ENCODE data around the gene ZMYND8. TPM values are rescaled to one million over a fixed set of nuclear protein-coding genes. Genes with fewer than 3 reads are reported as not detected.
"Not testable (repeated sequence)": the region's sequence is repeated elsewhere in the genome, so short reads cannot be mapped to it uniquely, and the experiment has no call there.

The ZMYND8 gene
- polyA plus RNA-seq, 6 donors from 2014 or later = 2.7 to 22.7 (median 12.1) TPM

DNA sequence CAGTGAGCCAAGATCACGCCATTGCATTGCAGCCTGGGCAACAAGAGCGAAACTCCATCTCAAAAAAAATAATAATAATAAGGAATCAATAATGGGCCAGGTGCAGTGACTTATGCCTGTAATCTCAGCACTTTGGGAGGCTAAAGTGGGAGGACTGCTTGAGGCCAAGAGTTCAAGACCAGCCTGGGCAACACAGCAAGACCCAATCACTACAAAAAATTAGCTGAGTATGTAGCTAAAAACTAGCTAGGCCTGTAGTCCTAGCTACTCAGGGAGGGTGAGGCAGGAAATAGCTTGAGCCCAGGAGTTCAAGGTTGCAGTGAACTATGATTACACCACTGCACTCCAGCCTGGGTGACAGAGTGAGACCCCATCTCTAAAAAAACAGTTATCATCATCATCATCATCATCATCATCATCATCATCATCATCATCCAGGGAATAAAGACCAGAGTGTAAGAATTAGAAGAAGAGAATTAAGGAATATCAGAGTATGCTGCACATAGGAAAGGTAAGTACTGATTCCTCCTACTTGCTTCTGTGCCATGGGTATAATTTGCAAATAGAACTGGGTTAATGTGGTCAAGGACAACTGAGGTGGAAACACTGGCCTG is 95.2 kb downstream of the ZMYND8 start:
- Mint-ChIP-seq H3K27ac (peak overlapping the region in 5 of 6 donors; percentile 70 to 95 (median 86)), H3K4me3 (peak overlapping the region; percentile 13 to 89 (median 51)), H3K36me3 (peaks cover 5 to 17% of the 10 kb centered on the region in 2 donors), H3K4me1 (peaks cover 62 to 82% (median 76%) of the 10 kb centered on the region in 3 donors)
- H3K9me3 Mint-ChIP-seq; ATAC-seq (ENCODE audit: low read depth in 2 of 2); H3K27me3 Mint-ChIP-seq; DNase-seq: not testable (repeated sequence)

DNA sequence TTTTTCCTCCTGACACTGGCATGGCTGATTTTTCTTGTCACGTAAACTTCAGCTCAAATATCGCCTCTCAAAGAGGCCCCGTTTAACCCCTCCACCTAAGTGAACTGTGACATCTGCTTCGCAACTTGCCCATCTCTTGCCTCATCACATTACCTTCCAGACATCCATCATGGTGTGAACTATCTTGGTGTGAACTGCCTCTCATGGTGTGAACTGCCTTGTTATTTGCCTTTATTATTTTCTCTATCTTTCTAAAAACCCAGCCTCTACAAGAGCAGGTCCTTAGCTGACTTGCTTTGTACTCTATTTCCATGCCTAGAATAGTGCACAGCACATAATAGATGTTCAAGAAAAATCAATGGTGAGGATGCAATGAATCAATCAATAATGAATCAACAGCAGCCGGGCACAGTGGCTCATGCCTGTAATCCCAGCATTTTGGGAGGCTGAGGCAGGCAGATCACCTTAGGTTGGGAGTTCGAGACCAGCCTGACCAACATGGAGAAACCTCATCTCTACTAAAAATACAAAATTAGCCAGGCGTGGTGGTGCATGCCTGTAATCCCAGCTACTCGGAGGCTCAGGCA is 95.9 kb downstream of the ZMYND8 start:
- H3K4me1 Mint-ChIP-seq = peaks cover 59 to 77% (median 70%) of the 10 kb centered on the region in 3 donors
- H3K27me3 Mint-ChIP-seq; DNase-seq; H3K9me3 Mint-ChIP-seq; ATAC-seq (ENCODE audit: low read depth in 2 of 2): not testable (repeated sequence)
- H3K36me3 Mint-ChIP-seq = peaks cover 5 to 16% of the 10 kb centered on the region in 2 donors
- H3K4me3 Mint-ChIP-seq = peak overlapping the region in 5 of 8 donors; percentile 16 to 74 (median 47)
- H3K27ac Mint-ChIP-seq = peak overlapping the region; percentile 14 to 95 (median 85)

DNA sequence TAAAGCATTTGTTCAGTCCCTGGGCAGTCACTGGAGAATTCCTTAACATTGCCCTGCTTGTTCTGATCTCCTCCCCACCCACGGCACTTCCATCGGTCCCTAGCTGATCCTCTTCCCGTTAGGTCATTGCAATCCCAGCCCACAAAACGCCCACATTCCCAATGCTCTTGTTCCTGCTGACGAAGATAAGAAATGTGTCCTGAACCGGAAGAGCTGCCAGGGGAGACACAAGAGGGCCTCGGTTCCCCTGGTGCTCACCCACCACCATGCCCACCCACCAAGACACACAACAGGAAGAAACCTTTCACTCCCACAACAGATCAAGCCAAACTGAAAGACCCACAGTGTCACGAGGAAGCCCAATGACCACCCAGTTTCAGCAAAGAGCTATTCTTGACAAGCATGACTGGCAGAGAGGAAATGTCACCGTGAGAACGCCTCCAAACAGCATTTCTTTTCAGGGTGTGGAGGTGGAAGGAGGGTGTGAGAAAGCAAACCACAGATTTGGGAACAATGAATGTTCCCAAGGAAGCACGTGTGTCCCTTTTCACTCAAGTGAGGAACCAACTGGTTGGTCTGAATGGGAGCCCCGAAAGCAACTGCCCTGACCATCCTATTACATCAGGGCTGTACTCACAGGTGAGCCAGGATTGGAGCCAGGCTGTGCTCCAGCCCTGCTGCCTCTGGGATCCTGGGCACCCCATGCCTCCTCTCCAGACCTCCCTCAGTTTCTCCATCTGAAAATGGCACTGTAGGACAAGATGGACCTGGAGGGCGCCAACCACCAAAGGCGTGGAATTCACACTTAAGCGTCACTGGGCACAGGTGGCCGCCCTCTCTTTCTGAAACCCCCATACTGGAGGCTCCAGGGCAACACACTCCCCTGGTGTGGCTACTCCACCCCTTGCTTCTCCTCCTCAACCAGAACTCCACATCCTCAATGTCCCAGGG is 97.5 kb downstream of the ZMYND8 start:
- Mint-ChIP-seq H3K36me3 (peaks cover 5 to 16% of the 10 kb centered on the region in 2 donors), H3K4me1 (peaks cover 63 to 70% (median 70%) of the 10 kb centered on the region in 3 donors), H3K27me3 (no peaks in the 10 kb centered on the region), H3K9me3 (no peaks in the 10 kb centered on the region), H3K27ac (peak overlapping the region; percentile 93 to 97 (median 96)), H3K4me3 (peak overlapping the region; percentile 34 to 85 (median 75))
- DNase-seq = peak; percentile 53
- ATAC-seq (ENCODE audit: low read depth in 2 of 2) = peak; percentile 63 to 65

DNA sequence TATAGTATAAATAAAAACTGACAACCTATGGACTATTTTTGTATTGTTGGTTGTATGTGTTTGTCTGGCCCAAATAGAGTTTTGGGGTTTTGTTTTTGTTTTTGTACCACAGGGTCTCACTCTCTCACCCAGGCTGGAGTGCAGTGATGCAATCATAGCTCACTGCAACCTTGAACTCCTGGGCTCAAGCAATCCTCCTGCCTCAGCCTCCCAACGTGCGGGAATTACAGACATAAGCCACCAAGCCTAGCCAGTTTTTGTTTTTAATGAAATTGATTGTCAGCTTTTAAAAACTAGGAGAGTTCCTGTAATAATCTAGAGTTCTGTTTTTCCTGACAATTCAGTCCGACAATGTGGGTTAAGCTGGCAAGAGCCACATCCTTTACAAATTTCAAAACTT is 98.7 kb downstream of the ZMYND8 start:
- no peak for DNase-seq
- H3K4me3 Mint-ChIP-seq = peak overlapping the region in 3 of 8 donors; percentile 48 to 85 (median 74)
- peaks cover 57 to 62% (median 57%) of the 10 kb centered on the region in 3 donors for H3K4me1 Mint-ChIP-seq
- H3K27ac Mint-ChIP-seq = peak overlapping the region in 5 of 6 donors; percentile 60 to 95 (median 78)
- H3K9me3 Mint-ChIP-seq = no peaks in the 10 kb centered on the region
- ATAC-seq (ENCODE audit: low read depth in 2 of 2) = no peak
- H3K27me3 Mint-ChIP-seq = no peaks in the 10 kb centered on the region
- peaks cover 11 to 16% of the 10 kb centered on the region in 2 donors for H3K36me3 Mint-ChIP-seq

DNA sequence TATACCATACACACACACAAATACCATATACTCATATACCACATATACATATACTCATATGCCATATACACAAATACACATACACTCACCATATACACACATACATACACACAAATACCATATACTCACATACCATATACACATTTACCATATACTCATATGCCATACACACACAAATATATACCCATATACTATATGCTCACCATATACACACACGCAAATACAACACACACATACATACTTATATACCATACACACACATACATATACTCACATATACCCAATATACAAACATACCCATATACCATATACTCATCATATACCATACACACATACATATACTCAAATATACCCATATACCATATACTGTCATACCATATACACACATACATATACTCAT is 99.2 kb downstream of the ZMYND8 start:
- H3K27ac Mint-ChIP-seq = peak overlapping the region; percentile 7 to 95 (median 61)
- H3K36me3 Mint-ChIP-seq = peaks cover 11 to 16% of the 10 kb centered on the region in 2 donors
- DNase-seq (no peak), ATAC-seq (ENCODE audit: low read depth in 2 of 2) (no peak)
- no peak overlapping the region for H3K4me3 Mint-ChIP-seq
- no peaks in the 10 kb centered on the region for H3K27me3 Mint-ChIP-seq
- no peaks in the 10 kb centered on the region for H3K9me3 Mint-ChIP-seq
- peaks cover 52 to 57% (median 52%) of the 10 kb centered on the region in 3 donors for H3K4me1 Mint-ChIP-seq

DNA sequence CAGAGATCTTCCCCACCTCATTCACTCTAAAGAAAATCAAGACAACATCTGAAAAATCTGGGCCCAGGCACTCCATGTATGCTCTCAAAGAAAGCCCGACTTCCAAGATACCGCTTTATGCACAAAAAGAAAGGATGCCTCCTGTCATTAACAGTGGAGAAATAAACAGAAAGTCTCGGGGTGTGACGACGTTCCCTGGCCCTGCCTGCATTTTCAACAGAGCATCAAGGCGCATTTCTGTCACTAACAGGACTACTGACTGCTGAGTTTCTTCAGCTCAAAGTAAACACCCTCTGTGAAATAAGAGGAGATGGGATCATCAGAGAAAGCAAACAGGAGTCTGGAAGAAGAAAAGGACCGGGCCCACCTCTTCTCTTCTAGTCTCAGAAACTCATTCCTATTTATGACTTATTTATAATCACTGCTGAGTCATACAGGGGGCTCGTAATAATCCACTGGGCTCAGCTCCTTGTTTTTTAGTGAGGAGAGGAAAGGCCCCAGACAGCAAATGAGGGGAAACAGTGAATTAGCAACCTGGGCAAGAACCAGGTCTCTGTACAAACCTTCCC is 99.7 kb downstream of the ZMYND8 start:
- H3K4me3 Mint-ChIP-seq = no peak overlapping the region
- H3K27ac Mint-ChIP-seq = peak overlapping the region in 4 of 6 donors; percentile 49 to 95 (median 71)
- H3K4me1 Mint-ChIP-seq = peaks cover 47 to 52% (median 47%) of the 10 kb centered on the region in 3 donors
- peaks cover 11 to 16% of the 10 kb centered on the region in 2 donors for H3K36me3 Mint-ChIP-seq
- no peaks in the 10 kb centered on the region for H3K27me3 Mint-ChIP-seq
- no peaks in the 10 kb centered on the region for H3K9me3 Mint-ChIP-seq
- ATAC-seq (ENCODE audit: low read depth in 2 of 2) (no peak), DNase-seq (no peak)

DNA sequence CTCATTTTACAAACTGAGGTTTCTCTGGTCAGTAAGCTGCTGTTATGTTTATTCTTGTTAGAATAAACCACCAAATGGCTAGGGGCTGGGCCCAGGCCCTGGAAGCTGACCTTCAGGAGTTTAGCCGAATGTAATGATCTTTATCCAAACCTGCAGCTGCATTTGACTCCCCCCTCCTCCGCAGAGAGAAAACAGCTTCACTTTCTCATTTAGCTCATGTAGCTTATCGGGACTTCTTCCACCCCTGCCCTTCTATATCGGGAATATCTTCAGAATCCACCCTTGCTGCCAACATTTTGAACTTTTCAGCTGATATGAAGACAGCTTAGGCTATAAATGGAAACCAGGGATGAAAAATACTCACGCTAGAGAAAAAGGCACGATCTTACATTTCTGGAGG is 102.6 kb downstream of the ZMYND8 start:
- peaks cover 18 to 25% (median 23%) of the 10 kb centered on the region in 3 donors for H3K4me1 Mint-ChIP-seq
- H3K4me3 Mint-ChIP-seq = no peak overlapping the region
- H3K27ac Mint-ChIP-seq = peak overlapping the region in 2 of 6 donors; percentile 7 to 23
- H3K27me3 Mint-ChIP-seq = no peaks in the 10 kb centered on the region
- peaks cover 13 to 15% of the 10 kb centered on the region in 2 donors for H3K36me3 Mint-ChIP-seq
- no peaks in the 10 kb centered on the region for H3K9me3 Mint-ChIP-seq
- no peak for DNase-seq
- ATAC-seq (ENCODE audit: low read depth in 2 of 2) = no peak

DNA sequence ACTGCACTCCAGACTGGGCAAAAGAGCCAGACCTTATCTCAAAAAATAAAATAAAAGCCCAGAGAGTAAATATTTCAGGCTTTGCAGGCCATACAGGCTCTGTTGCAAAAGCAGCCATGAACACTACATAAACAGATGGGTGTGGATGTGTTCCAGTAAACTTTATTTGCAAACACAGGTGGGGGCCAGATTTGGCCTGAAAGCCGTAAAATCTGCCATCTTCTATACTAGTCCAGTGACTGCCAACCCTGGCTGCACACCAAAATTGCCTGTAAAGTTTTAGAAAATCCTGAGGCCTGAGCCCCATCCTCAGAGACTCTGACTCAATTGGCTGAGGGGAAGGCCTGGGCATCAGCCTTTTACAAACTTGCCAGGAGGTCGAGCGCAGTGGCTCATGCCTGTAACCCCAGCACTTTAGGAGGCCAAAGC is 103.6 kb downstream of the ZMYND8 start:
- ATAC-seq (ENCODE audit: low read depth in 2 of 2) (no peak), DNase-seq (no peak)
- Mint-ChIP-seq H3K9me3 (no peaks in the 10 kb centered on the region), H3K36me3 (peaks cover 17 to 21% of the 10 kb centered on the region in 2 donors), H3K4me1 (peaks cover 9 to 16% (median 16%) of the 10 kb centered on the region in 3 donors), H3K27ac (peak overlapping the region in 2 of 6 donors; percentile 23 to 26), H3K4me3 (no peak overlapping the region), H3K27me3 (no peaks in the 10 kb centered on the region)

DNA sequence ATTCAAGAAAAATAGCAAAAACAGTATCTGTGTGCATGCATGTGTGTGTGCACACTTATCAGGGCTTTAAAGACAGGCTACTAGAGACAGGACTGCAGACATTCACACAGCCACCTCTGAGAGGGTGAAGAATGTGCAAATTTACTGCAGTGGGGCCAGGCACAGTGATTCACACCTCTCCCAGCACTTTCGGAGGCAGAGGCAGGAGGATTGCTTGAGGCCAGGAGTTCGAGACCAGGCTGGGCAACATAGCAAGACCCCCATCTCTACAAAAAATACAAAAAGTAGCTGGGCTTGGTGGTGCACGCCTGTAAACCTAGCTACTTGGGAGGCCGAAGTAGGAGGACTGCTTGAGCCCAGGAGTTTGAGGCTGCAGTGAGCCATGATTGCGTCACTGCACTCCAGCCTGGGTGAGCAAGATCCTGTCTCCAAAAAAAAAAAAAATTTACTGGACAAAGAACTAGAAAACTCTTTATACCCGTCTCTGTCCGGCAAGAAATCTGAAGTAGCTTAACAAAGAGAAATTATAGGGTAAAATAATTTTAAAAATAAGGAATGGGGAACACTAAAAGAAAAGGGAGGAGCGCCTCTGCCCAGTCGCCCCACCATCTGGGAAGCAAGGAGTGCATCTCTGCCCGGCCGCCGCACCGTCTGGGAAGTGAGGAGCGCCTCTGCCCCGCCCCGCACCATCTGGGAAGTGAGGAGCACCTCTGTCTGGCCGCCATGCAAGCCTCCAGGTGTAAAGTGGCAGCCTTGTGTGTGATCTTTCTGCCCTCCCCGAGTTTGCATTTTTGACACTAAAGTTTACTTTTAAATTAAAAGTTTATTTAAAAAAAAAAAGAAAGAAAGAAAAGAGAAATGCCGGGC is 105.1 kb downstream of the ZMYND8 start:
- Mint-ChIP-seq H3K4me3 (no peak overlapping the region), H3K9me3 (no peaks in the 10 kb centered on the region), H3K27ac (no peak overlapping the region), H3K36me3 (peaks cover 19 to 22% of the 10 kb centered on the region in 2 donors), H3K4me1 (peaks cover 6 to 10% (median 8%) of the 10 kb centered on the region in 3 donors), H3K27me3 (no peaks in the 10 kb centered on the region)
- DNase-seq = no peak
- no peak for ATAC-seq (ENCODE audit: low read depth in 2 of 2)

DNA sequence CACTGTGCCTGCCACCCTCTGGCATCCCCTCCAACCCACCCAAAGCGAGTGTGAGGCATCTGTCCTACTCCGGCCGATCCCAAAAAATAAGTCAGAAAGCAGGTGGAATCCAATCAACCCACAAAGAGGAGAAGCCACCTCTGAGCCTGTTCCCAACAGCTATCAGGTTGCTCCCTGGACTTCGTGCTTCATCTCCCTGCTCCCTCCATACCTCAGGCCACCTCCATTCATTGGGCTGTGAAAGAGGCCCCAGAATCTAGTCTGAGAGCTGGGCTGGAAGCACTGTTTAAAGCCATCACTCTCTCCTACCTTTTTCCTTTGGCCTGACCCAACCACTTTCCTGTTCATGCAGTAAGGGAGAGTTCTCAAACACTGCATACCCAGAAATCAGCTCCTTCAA is 106.1 kb downstream of the ZMYND8 start:
- H3K4me3 Mint-ChIP-seq = no peak overlapping the region
- ATAC-seq (ENCODE audit: low read depth in 2 of 2) = no peak
- DNase-seq = no peak
- no peaks in the 10 kb centered on the region for H3K27me3 Mint-ChIP-seq
- H3K4me1 Mint-ChIP-seq = peaks cover 6 to 10% (median 10%) of the 10 kb centered on the region in 3 donors
- H3K36me3 Mint-ChIP-seq = peaks cover 27 to 28% of the 10 kb centered on the region in 2 donors
- H3K9me3 Mint-ChIP-seq = no peaks in the 10 kb centered on the region
- peak overlapping the region in 3 of 6 donors; percentile 19 to 47 (median 27) for H3K27ac Mint-ChIP-seq

DNA sequence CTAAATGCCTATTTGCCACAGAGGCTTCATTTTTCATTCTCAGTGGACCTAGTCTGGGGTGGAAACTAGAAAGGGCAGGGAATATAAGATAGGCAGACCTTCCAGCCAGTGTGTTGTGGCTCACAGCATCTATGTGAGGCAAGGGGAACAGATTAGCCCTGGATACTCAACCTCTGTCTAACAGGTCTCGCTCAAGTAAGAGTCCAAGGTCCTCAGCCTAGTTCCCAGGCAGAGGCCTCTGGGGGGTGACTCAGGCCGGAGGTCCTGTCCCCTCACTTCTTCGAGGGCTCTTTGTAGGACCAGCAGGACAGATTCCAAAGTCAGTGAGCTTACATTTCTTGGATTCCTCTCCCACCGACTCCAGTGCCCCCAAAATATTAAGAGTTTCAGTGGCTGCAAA is 106.6 kb downstream of the ZMYND8 start:
- no peak for ATAC-seq (ENCODE audit: low read depth in 2 of 2)
- no peaks in the 10 kb centered on the region for H3K9me3 Mint-ChIP-seq
- peak overlapping the region in 3 of 6 donors; percentile 27 to 62 (median 47) for H3K27ac Mint-ChIP-seq
- DNase-seq = no peak
- peaks cover 27 to 28% of the 10 kb centered on the region in 2 donors for H3K36me3 Mint-ChIP-seq
- H3K4me3 Mint-ChIP-seq = no peak overlapping the region
- no peaks in the 10 kb centered on the region for H3K27me3 Mint-ChIP-seq
- peaks cover 6 to 10% (median 10%) of the 10 kb centered on the region in 3 donors for H3K4me1 Mint-ChIP-seq

DNA sequence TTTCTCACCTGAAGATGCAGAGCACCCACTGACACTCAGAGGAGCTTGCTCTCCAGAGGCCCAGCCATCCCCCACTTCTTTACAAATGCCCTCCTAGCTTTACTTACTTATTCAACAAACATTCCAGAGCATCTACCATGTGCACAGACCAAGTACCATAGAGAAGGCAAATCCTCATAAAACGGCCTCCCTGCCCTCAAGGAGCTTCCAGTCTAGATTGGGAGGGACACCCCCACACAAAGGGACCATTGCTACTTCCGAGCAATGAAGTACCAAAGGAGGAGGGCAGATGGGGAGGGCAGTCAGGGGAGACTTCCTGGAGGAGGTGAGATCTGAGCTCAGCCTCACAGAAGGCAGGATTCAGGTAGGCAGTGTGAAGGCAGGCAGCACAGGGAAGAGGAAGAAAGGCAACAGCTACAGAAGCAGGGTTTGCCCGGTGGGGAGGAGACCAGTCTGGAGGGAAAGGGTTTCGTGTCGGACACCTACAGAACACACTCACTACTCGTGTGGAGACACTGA is 108.0 kb downstream of the ZMYND8 start:
- peaks cover 21 to 28% of the 10 kb centered on the region in 2 donors for H3K36me3 Mint-ChIP-seq

More for the DNA sequence above, 108.0 kb downstream of the ZMYND8 start:
- ATAC-seq (ENCODE audit: low read depth in 2 of 2) = no peak
- Mint-ChIP-seq H3K27me3 (no peaks in the 10 kb centered on the region), H3K4me1 (peaks cover under 1 to 10% (median 6%) of the 10 kb centered on the region in 3 donors), H3K9me3 (no peaks in the 10 kb centered on the region), H3K27ac (peak overlapping the region in 2 of 6 donors; percentile 39 to 81), H3K4me3 (no peak overlapping the region)
- no peak for DNase-seq

All from naive B cell (primary cell).